ENCODE results near the gene CD33.

The CD33 gene

GRCh38 chr19:51259348-51260245 lies 34.7 kb downstream of the CD33 start:
- peak; percentile 65 for DNase-seq (ENCODE audit: low spot score)

- no peak for DNase-seq (ENCODE audit: low spot score)
Measured at GRCh38 chr19:51263808-51264207, 38.9 kb downstream of the CD33 start.

- no peak for DNase-seq (ENCODE audit: low spot score)
Measured at GRCh38 chr19:51271067-51271466, 46.2 kb downstream of the CD33 start.

GRCh38 chr19:51272183-51272810 lies 47.4 kb downstream of the CD33 start:
- DNase-seq (ENCODE audit: low spot score): no peak

GRCh38 chr19:51274049-51274770 lies 49.3 kb downstream of the CD33 start:
- DNase-seq (ENCODE audit: low spot score): no peak

GRCh38 chr19:51277112-51277511 lies 52.2 kb downstream of the CD33 start:
- no peak for DNase-seq (ENCODE audit: low spot score)

- DNase-seq (ENCODE audit: low spot score): no peak
Measured at GRCh38 chr19:51282335-51282734, 57.5 kb downstream of the CD33 start.

- no peak for DNase-seq (ENCODE audit: low spot score)
Measured at GRCh38 chr19:51285682-51286081, 60.8 kb downstream of the CD33 start.
